Left ventricle myocardium inferior (tissue), 1 donor: ENCODE results near the gene CISD2. TPM values are rescaled to one million over a fixed set of nuclear protein-coding genes. Genes with fewer than 3 reads are reported as not detected.

Source experiments
- DNase-seq: peaks from one replicate; pipeline ENCODE4 v3.0.0-alpha.2; 2020
- H3K27ac ChIP-seq: fragments of 200-600 bp; replicated peaks from 2 replicates; pipeline ENCODE4 v1.8.0; 2021
- H3K27me3 ChIP-seq: fragments of 200-600 bp; 2 replicates; pipeline ENCODE4 v1.8.0; 2021; ENCODE audit warnings: low read depth
- H3K36me3 ChIP-seq: fragments of 200-600 bp; 2 replicates; pipeline ENCODE4 v1.8.0; 2021
- H3K4me1 ChIP-seq: fragments of 200-600 bp; 2 replicates; pipeline ENCODE4 v1.8.0; 2021
- H3K4me3 ChIP-seq: fragments of 200-600 bp; 2 replicates; pipeline ENCODE4 v1.8.0; 2021; ENCODE audit warnings: mild to moderate bottlenecking, moderate library complexity
- H3K9me3 ChIP-seq: fragments of 200-600 bp; replicated peaks from 2 replicates; pipeline ENCODE4 v1.8.0; 2021
- CTCF ChIP-seq: fragments of 200-600 bp; IDR thresholded peaks from 2 replicates; pipeline ENCODE4 v1.8.0; 2021; ENCODE audit warnings: antibody characterized with exemption, mild to moderate bottlenecking, borderline replicate concordance
- intact Hi-C: fragments of 100-400 bp; cut with micrococcal nuclease; formaldehyde crosslinking; loops from one replicate; pipeline ENCODE4 v1.11.0; 2022
- total RNA-seq: library from RNA; stranded (reverse); fragmentation: NEBNext Ultra II Directional; extraction: Animal tissue kit (Norgen Biotek cat#: 25700); gene quantifications from one replicate; pipeline ENCODE4 v1.2.1, GENCODE V29; 2021
- donor health status: DM: no; HTN: yes; CAD: no; lungs with severe emphysema.

The CISD2 gene
- total RNA-seq, 1 donor from 2014 or later, result 17.1 TPM

- H3K9me3 ChIP-seq, result no peaks in the 10 kb centered on the region
- no peak for TF ChIP-seq CTCF
- H3K36me3 ChIP-seq, result no peaks in the 10 kb centered on the region
- no peak for DNase-seq
- no peak overlapping the region for H3K4me3 ChIP-seq
- no peaks in the 10 kb centered on the region for H3K27me3 ChIP-seq
- intact Hi-C loops, result no loop called here
- peaks cover 19% of the 10 kb centered on the region for H3K4me1 ChIP-seq
- no peak overlapping the region for H3K27ac ChIP-seq
Measured at GRCh38 chr4:102836596-102836995, 32.2 kb upstream of the CISD2 start.

- H3K36me3 ChIP-seq, result no peaks in the 10 kb centered on the region
- H3K4me1 ChIP-seq, result no peaks in the 10 kb centered on the region
- no peaks in the 10 kb centered on the region for H3K9me3 ChIP-seq
- no peak for TF ChIP-seq CTCF
- no peak for DNase-seq
- no peaks in the 10 kb centered on the region for H3K27me3 ChIP-seq
- H3K27ac ChIP-seq, result no peak overlapping the region
- H3K4me3 ChIP-seq, result no peak overlapping the region
- intact Hi-C loops, result no loop called here
Measured at GRCh38 chr4:102842367-102842766, 26.4 kb upstream of the CISD2 start.

- Histone ChIP-seq H3K27me3 (no peaks in the 10 kb centered on the region), H3K9me3 (no peaks in the 10 kb centered on the region), H3K4me3 (no peak overlapping the region), H3K36me3 (no peaks in the 10 kb centered on the region), H3K4me1 (no peaks in the 10 kb centered on the region), H3K27ac (no peak overlapping the region)
- no peak for DNase-seq
- TF ChIP-seq CTCF, result no peak
- intact Hi-C loops, result no loop called here
Measured at GRCh38 chr4:102843273-102843672, 25.5 kb upstream of the CISD2 start.

- no peaks in the 10 kb centered on the region for H3K4me1 ChIP-seq
- intact Hi-C loops, result no loop called here
- no peak overlapping the region for H3K27ac ChIP-seq
- no peak for DNase-seq
- H3K9me3 ChIP-seq, result no peaks in the 10 kb centered on the region
- H3K27me3 ChIP-seq, result no peaks in the 10 kb centered on the region
- no peak overlapping the region for H3K4me3 ChIP-seq
- no peaks in the 10 kb centered on the region for H3K36me3 ChIP-seq
- TF ChIP-seq CTCF, result no peak
Measured at GRCh38 chr4:102843938-102844337, 24.9 kb upstream of the CISD2 start.

GRCh38 chr4:102847687-102848086 is 21.1 kb upstream of the CISD2 start:
- H3K4me3 ChIP-seq, result no peak overlapping the region
- H3K27me3 ChIP-seq, result no peaks in the 10 kb centered on the region
- DNase-seq, result no peak
- H3K36me3 ChIP-seq, result no peaks in the 10 kb centered on the region
- no peak for TF ChIP-seq CTCF
- intact Hi-C loops, result no loop called here
- no peaks in the 10 kb centered on the region for H3K4me1 ChIP-seq
- H3K27ac ChIP-seq, result no peak overlapping the region
- H3K9me3 ChIP-seq, result no peaks in the 10 kb centered on the region
